Tibial nerve (tissue), 4 donors: ENCODE results near the gene GATA5.

Experiments
- CTCF ChIP-seq, 5 experiments: fragments of 200-600 bp in 3 of 5; fragments of 450-650 bp in 2 of 5; sonication (generic) in 3 of 5; IDR thresholded peaks; one replicate each; pipeline ENCODE4 v1.5.1; 2016 to 2019; ENCODE audit warnings: antibody characterized with exemption in 5 of 5, mild to moderate bottlenecking in 3 of 5, moderate library complexity in 2 of 5
- EP300 ChIP-seq, 2 donors: sonication (generic); formaldehyde crosslinking; IDR thresholded peaks; one replicate each; pipeline ENCODE4 v1.6.1; 2017; ENCODE audit warnings: antibody characterized with exemption in 2 of 2, mild to moderate bottlenecking in 1 of 2
- POLR2A ChIP-seq, 2 donors: fragments of 450-650 bp; IDR thresholded peaks; one replicate each; pipeline ENCODE4 v1.6.1; 2017; ENCODE audit warnings: antibody characterized with exemption in 2 of 2, mild to moderate bottlenecking in 2 of 2, moderate library complexity in 2 of 2

- no peak for TF ChIP-seq CTCF (IDR thresholded peaks at IDR 0.05)
- no peak for TF ChIP-seq POLR2A (IDR thresholded peaks at IDR 0.05)
- no peak for TF ChIP-seq EP300 (IDR thresholded peaks at IDR 0.05)
Measured at GRCh38 chr20:62424249-62425107, 51.3 kb downstream of the GATA5 start.
